Activated naive CD4-positive, alpha-beta T cell treated with anti-CD3 and anti-CD28 coated beads for 36 hours (primary cell): ENCODE measurements around the gene FRG2C. TPM values are rescaled to one million over a fixed set of nuclear protein-coding genes. Genes with fewer than 3 reads are reported as not detected.
"Not testable (repeated sequence)": the region's sequence is repeated elsewhere in the genome, so short reads cannot be mapped to it uniquely, and the experiment has no call there.

Source experiments
- CTCF ChIA-PET: fragments of 350-600 bp; sonication (Branson Sonifier 250); formaldehyde crosslinking; loops from one replicate; lab custom pipeline; 2021; ENCODE audit warnings: antibody characterized with exemption; lab: Charles Lee
- DNase-seq: peaks from one replicate; pipeline ENCODE4 v3.0.0-alpha.2; 2020
- H3K27ac Mint-ChIP-seq: one replicate; pipeline ENCODE4 v1.8.0; 2021; ENCODE audit warnings: mild to moderate bottlenecking, mixed read lengths
- H3K27me3 Mint-ChIP-seq: one replicate; pipeline ENCODE4 v1.8.0; 2021; ENCODE audit warnings: low read depth, mixed read lengths
- H3K36me3 Mint-ChIP-seq: one replicate; pipeline ENCODE4 v1.8.0; 2021; ENCODE audit warnings: low read depth, mixed read lengths
- H3K4me1 Mint-ChIP-seq: one replicate; pipeline ENCODE4 v1.8.0; 2021; ENCODE audit warnings: low read depth, mixed read lengths
- H3K4me3 Mint-ChIP-seq: one replicate; pipeline ENCODE4 v1.8.0; 2021; ENCODE audit warnings: mild to moderate bottlenecking, moderate library complexity, mixed read lengths
- H3K9me3 Mint-ChIP-seq: one replicate; pipeline ENCODE4 v1.8.0; 2021; ENCODE audit warnings: mixed read lengths
- intact Hi-C: fragments of 100-400 bp; cut with micrococcal nuclease; formaldehyde crosslinking; loops from one replicate; pipeline ENCODE4 v1.15.1; 2023
- microRNA-seq: library from miRNA; unstranded; fragments of <30 nt; microRNA quantifications from one replicate; pipeline ENCODE4 v1.2.0, GENCODE V29; 2022; ENCODE audit warnings: borderline microRNAs expressed, borderline replicate concordance
- total RNA-seq, 2 experiments: library from RNA; stranded (reverse); gene quantifications; one replicate each; pipeline ENCODE4 v1.2.3, GENCODE V29; 2021

The FRG2C gene
- total RNA-seq, 2 experiments from 2014 or later = not detected

DNA sequence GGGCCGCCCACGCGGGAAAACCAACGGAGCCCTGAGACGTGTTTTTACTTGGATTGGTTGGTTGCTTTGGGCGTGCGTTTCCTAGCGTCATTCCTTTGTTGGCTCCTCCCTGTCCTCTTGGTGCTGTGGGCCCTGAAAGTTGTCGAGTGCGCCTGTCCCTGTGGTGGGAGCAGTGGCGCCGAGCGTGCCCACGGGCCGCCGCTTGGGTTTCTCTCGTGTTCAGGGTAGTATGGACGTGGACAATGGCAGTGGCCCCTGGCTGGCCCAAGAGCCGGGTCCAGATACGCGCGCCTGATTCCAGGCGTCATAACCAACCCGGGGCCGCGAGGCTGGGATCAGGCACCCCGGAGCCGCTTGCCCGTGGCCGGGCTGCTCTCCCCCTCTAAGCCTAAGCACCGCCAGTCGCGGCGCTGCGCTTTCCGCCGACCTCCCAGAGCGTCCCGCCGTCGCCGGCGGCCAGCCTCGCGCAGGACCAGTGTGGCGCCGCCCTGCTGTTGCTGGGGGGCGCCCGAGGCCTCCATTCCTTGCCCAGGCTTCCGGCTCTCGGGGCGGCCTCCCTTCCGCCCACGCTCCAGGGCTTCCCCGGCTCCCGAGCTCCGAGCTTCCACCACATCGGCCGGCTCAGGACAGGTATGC lies 8.1 kb downstream of the FRG2C start:
- DNase-seq, intact Hi-C loops, CTCF ChIA-PET, H3K4me3 Mint-ChIP-seq, H3K27ac Mint-ChIP-seq: not testable (repeated sequence)
- Mint-ChIP-seq H3K9me3 (peaks cover 33% of the 10 kb centered on the region), H3K27me3 (peaks cover 49% of the 10 kb centered on the region), H3K36me3 (peaks cover 25% of the 10 kb centered on the region), H3K4me1 (peaks cover 23% of the 10 kb centered on the region)

DNA sequence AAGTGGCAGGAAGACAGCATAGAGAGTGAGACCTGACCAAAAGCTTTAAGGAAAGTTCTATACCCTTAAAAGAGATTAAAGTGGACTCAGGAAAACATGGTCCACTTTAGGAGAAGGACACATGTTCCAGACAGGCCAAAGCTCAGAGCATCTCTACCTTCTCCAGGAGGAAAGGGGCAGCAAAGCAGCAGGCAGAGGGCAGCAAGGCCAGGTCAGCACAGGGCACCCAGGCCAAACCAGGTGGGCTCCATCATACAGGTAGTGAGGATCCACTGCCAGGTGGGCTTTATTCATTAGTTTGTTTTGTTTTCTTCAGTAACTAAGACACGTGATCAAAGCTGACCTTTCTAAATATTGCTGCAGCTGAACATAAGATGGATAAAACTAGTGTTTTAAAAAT lies 19.8 kb downstream of the FRG2C start:
- intact Hi-C loops, H3K4me1 Mint-ChIP-seq, H3K27ac Mint-ChIP-seq, H3K4me3 Mint-ChIP-seq, H3K27me3 Mint-ChIP-seq, H3K36me3 Mint-ChIP-seq, DNase-seq: not testable (repeated sequence)
- CTCF ChIA-PET = interaction anchor here (0.6 kb wide), 1 partner anchor 74 kb away, joined by 3 read pairs; no protein-coding TSS in a partner anchor
- H3K9me3 Mint-ChIP-seq = peaks cover 11% of the 10 kb centered on the region

DNA sequence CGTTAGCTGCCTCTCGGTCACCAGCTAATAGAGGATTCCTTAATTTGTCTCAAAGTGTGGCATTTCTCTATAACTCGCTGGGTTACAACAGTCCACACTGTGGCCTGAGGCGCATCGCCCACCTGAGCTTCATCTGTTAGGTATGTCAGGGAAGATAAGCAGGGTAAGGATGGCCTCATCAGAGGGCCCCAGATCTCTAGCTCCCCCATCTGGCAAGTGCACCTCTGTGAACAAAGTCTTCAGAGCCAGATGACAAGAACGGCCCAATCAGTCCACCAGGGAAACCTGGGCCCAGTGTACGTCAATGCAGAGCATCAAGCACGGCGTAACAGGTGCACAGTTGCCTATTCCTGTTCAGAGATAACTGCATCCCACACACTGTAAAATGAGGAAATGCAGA lies 23.2 kb downstream of the FRG2C start:
- CTCF ChIA-PET = no interaction called here
- H3K4me1 Mint-ChIP-seq = no peaks in the 10 kb centered on the region
- H3K27me3 Mint-ChIP-seq = peaks cover 3% of the 10 kb centered on the region
- H3K27ac Mint-ChIP-seq = no peak overlapping the region
- DNase-seq = no peak
- intact Hi-C loops = no loop called here
- H3K36me3 Mint-ChIP-seq = peaks cover 8% of the 10 kb centered on the region
- peaks cover 20% of the 10 kb centered on the region for H3K9me3 Mint-ChIP-seq
- H3K4me3 Mint-ChIP-seq = no peak overlapping the region

DNA sequence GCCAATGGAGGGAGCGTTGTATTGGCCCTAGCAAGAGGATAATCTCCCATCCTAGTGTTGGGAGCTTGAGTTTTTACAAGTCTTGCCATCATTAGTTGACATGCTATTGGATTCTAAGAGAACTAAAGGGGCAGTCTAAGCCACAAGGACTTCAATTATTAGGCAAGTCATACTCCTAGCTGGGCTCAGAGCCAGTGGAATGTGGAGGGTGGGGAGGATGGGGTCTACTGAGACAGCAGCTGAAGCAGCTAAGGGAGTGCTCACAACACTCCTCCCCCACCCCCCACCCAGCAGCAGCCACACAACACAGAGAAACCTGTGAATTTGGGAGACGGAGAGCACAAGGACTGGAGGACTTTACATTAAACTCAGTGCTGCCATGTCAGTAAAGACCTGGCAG lies 27.9 kb downstream of the FRG2C start:
- Mint-ChIP-seq H3K9me3 (peaks cover 22% of the 10 kb centered on the region), H3K27ac (no peak overlapping the region), H3K4me1 (no peaks in the 10 kb centered on the region), H3K27me3 (peaks cover 3% of the 10 kb centered on the region), H3K36me3 (peaks cover 11% of the 10 kb centered on the region), H3K4me3 (no peak overlapping the region)
- CTCF ChIA-PET = no interaction called here
- intact Hi-C loops = no loop called here
- no peak for DNase-seq

Small RNAs within 50 kb of the gene (microRNA-seq; reads per million reads assigned to microRNA genes)
- not detected for gene MIR1324

Other genes starting within 250 kb of the FRG2C start
- gene ZNF717, start 121.2 kb downstream of the FRG2C start, total RNA-seq = 10 to 100 TPM; 13.0 to 13.5 TPM